Mucosa of descending colon (tissue), 3 donors: ENCODE measurements around the gene DLGAP4. TPM values are rescaled to one million over a fixed set of nuclear protein-coding genes. Genes with fewer than 3 reads are reported as not detected.

ENCODE experiments used
- ATAC-seq: fragments of 200-7000 bp; cut with Tn5 transposase; one replicate; pipeline ENCODE4 v1.9.1; 2020; ENCODE audit warnings: mild to moderate bottlenecking, moderate library complexity
- DNase-seq, 3 donors: peaks; one replicate each; pipeline ENCODE4 v3.0.0-alpha.2; 2020
- H3K36me3 ChIP-seq: fragments of 200-600 bp; one replicate; pipeline ENCODE4 v1.8.0; 2021; ENCODE audit warnings: low read depth, mild to moderate bottlenecking
- H3K4me1 ChIP-seq: fragments of 200-600 bp; one replicate; pipeline ENCODE4 v1.8.0; 2021; ENCODE audit warnings: low read depth, mild to moderate bottlenecking
- H3K4me3 ChIP-seq: fragments of 200-600 bp; one replicate; pipeline ENCODE4 v1.8.0; 2021; ENCODE audit warnings: mild to moderate bottlenecking
- H3K9me3 ChIP-seq: fragments of 200-600 bp; one replicate; pipeline ENCODE4 v1.8.0; 2021; ENCODE audit warnings: mild to moderate bottlenecking
- intact Hi-C, 2 donors: fragments of 100-400 bp; cut with DNase I in 1 of 2; cut with micrococcal nuclease in 1 of 2; formaldehyde crosslinking; loops; one replicate each; pipeline versions ENCODE4 v1.11.0 to v1.11.1; 2022; cut with DNase I, micrococcal nuclease
- long read RNA-seq, 2 donors: library from polyadenylated mRNA; unstranded; transcript quantifications; one replicate each; pipeline ENCODE4 v2.0.0, GENCODE V29; 2019 to 2021
- total RNA-seq, 3 donors: library from RNA; stranded (reverse); fragmentation: NEBNext Ultra II Directional in 2 of 3; extraction: Animal tissue kit (Norgen Biotek cat#: 25700) in 2 of 3; gene quantifications; one replicate each; pipeline versions ENCODE4 v1.2.1 to v1.2.4, GENCODE V29; 2021 to 2023
- TF ChIP-seq, protein P1 (sequence below): fragments of 200-600 bp; IDR thresholded peaks from one replicate; pipeline ENCODE4 v1.8.0; 2022; ENCODE audit warnings: antibody characterized with exemption, mild to moderate bottlenecking
- donor health status: DM: no; HTN: no; CAD: no; lungs with moderate emphysema.
- donor health status: DM: no; HTN: no; CAD: no.
- donor health status: DM: no; HTN: yes; CAD: no.

DLGAP4 gene, protein sequence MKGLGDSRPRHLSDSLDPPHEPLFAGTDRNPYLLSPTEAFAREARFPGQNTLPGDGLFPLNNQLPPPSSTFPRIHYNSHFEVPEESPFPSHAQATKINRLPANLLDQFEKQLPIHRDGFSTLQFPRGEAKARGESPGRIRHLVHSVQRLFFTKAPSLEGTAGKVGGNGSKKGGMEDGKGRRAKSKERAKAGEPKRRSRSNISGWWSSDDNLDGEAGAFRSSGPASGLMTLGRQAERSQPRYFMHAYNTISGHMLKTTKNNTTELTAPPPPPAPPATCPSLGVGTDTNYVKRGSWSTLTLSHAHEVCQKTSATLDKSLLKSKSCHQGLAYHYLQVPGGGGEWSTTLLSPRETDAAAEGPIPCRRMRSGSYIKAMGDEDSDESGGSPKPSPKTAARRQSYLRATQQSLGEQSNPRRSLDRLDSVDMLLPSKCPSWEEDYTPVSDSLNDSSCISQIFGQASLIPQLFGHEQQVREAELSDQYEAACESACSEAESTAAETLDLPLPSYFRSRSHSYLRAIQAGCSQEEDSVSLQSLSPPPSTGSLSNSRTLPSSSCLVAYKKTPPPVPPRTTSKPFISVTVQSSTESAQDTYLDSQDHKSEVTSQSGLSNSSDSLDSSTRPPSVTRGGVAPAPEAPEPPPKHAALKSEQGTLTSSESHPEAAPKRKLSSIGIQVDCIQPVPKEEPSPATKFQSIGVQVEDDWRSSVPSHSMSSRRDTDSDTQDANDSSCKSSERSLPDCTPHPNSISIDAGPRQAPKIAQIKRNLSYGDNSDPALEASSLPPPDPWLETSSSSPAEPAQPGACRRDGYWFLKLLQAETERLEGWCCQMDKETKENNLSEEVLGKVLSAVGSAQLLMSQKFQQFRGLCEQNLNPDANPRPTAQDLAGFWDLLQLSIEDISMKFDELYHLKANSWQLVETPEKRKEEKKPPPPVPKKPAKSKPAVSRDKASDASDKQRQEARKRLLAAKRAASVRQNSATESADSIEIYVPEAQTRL
- total RNA-seq: 10 to 100 TPM; 40.0 to 66.3 (median 43.5) TPM
- long read RNA-seq, donor 1, transcript DLGAP4-202 (7 exons, 2,392 nt): major isoform, 5 of 22 reads
- long read RNA-seq, donor 1, partial matches to known transcripts: 5 of 22 reads
- long read RNA-seq, donor 1, other reads (novel, unspliced or antisense): 11 of 22 reads
- long read RNA-seq, donor 2, transcript DLGAP4-206 (7 exons, 3,110 nt): major isoform, 10 of 17 reads
- long read RNA-seq, donor 2, partial matches to known transcripts: 1 of 17 reads
- long read RNA-seq, donor 2, other reads (novel, unspliced or antisense): 5 of 17 reads

DNA sequence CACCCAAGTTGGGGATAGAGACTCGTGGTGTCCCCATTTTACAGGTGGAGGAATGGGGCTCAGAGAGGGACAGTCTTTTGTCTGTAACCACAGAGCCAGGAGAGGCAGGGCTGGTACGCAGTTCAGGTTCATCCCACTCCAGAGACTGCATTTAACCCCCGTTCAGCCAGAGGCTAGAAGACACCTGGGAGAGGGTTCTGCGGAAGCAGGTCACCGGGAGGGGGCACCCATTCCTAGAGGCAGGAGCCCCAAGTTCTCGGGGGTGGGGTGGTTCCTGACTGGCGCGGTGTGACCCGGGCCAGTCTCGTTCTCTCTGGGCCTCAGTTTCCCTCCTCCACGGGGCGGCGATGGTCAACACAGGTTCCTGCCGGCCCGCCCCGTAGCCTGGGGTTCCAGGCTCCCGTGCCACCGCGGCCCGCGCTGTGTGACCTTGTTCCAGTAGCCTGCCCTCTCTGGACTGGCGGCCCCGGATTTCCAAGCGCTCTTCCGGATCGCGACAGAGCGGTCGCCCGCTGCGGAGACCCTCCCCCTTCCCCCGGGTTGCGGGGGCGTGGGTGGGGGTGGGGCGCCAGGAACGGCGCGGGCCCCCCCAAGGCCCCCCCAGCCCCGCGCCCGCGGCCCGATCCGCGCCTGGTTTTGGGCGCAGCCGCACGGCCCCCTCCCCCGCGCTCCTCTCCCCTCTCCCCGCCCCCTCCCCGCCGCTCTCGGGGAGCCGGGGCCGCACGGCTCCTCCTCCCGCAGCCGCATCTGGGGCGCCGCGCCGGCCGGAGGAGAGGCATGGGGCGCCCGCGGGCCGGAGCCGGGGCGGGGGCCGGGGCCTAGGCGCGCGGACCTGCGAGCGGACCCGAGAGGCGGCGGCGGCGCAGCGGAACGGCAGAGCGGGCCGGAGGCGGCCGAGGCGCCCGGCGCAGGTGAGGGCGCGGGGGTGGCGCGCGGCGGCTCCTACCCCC lies at the start of gene DLGAP4:
Gene DLGAP4 (plus strand): TSS at position 738 of the 950 bp plus-strand sequence. CDS start 125,379 bp downstream, outside the sequence.
- no peak for ATAC-seq
- H3K36me3 ChIP-seq: no peaks in the 10 kb centered on the region
- intact Hi-C loops: no loop called here
- H3K4me1 ChIP-seq: peaks cover 5% of the 10 kb centered on the region
- no peak within 1 kb of the TSS for H3K4me3 ChIP-seq
- TF ChIP-seq, protein P1, sequence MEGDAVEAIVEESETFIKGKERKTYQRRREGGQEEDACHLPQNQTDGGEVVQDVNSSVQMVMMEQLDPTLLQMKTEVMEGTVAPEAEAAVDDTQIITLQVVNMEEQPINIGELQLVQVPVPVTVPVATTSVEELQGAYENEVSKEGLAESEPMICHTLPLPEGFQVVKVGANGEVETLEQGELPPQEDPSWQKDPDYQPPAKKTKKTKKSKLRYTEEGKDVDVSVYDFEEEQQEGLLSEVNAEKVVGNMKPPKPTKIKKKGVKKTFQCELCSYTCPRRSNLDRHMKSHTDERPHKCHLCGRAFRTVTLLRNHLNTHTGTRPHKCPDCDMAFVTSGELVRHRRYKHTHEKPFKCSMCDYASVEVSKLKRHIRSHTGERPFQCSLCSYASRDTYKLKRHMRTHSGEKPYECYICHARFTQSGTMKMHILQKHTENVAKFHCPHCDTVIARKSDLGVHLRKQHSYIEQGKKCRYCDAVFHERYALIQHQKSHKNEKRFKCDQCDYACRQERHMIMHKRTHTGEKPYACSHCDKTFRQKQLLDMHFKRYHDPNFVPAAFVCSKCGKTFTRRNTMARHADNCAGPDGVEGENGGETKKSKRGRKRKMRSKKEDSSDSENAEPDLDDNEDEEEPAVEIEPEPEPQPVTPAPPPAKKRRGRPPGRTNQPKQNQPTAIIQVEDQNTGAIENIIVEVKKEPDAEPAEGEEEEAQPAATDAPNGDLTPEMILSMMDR: no peak
- no peaks in the 10 kb centered on the region for H3K9me3 ChIP-seq
- DNase-seq: no peak

- intact Hi-C loops: no loop called here
- DNase-seq: no peak
- TF ChIP-seq, protein P1: no peak
These were observed 46.7 kb upstream of the DLGAP4 start for GRCh38 chr20:36259177-36260061.

GRCh38 chr20:36260316-36260715 lies 45.8 kb upstream of the DLGAP4 start:
- TF ChIP-seq, protein P1: no peak
- DNase-seq (no peak), ATAC-seq (no peak)
- Histone ChIP-seq H3K9me3 (no peaks in the 10 kb centered on the region), H3K4me1 (no peaks in the 10 kb centered on the region), H3K36me3 (no peaks in the 10 kb centered on the region), H3K4me3 (no peak overlapping the region)
- intact Hi-C loops: no loop called here

More at GRCh38 chr20:36259177-36260061, 46.7 kb upstream of the DLGAP4 start:
- Histone ChIP-seq H3K36me3 (no peaks in the 10 kb centered on the region), H3K4me3 (no peak overlapping the region), H3K4me1 (no peaks in the 10 kb centered on the region), H3K9me3 (no peaks in the 10 kb centered on the region)
- no peak for ATAC-seq

DNA sequence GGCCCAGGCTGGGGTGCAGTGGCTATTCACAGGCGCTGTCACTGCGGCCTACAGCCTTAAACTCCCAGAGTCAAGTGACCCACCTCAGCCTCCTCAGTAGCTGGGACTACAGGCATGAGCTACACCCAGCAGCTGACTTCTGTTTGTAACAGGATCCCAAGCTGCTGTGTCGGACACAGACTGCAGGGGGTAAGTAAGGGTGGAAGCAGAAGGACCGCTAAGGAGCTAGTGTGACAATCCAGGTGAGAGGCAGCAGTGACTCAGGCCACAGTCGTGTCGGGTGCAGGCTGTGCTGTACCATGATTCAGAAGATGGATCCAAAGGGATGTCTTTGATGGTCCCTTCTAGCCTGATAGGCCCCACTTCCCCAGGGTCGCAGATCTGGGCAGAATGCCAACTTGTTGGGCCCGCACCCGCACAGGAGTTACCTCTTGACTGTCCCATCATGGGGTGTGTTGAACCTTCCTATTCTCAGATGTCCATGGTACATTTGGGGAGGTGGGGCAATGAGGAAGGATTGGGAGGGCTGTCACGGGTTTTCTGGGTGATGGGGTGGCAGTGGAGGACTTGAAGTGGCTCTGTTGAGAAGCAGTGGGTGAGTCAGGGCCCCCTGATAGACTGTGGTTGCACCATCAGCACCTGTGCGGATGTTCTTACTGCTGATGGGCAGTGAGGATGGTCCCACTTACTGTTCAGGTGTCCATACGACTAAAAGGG lies 44.6 kb upstream of the DLGAP4 start:
- TF ChIP-seq, protein P1: no peak
- no peak for ATAC-seq
- Histone ChIP-seq H3K36me3 (no peaks in the 10 kb centered on the region), H3K9me3 (no peaks in the 10 kb centered on the region), H3K4me1 (no peaks in the 10 kb centered on the region), H3K4me3 (no peak overlapping the region)
- intact Hi-C loops: no loop called here
- no peak for DNase-seq
